IMR-90 (cell line): ENCODE data around the gene ZNF397. TPM values are rescaled to one million over a fixed set of nuclear protein-coding genes. Genes with fewer than 3 reads are reported as not detected.

Experiments
- ATAC-seq: fragments of 200-7000 bp; cut with Tn5 transposase; 2 replicates; pipeline ENCODE4 v1.9.1; 2020; ENCODE audit warnings: low read depth, mild to moderate bottlenecking, moderate library complexity
- BruUV-seq: library from RNA; stranded (reverse); fragments of 400-500 nt; replicated peaks from 2 replicates; lab custom pipeline; 2021; lab: Mats Ljungman, UMichigan
- CTCF ChIA-PET: fragments of 300-600 bp; formaldehyde crosslinking; extraction: SDS; loops from one replicate; lab custom pipeline; 2021; ENCODE audit warnings: antibody characterized with exemption; lab: Yijun Ruan, JAX
- POLR2A ChIA-PET: fragments of 300-600 bp; sonication (Branson Sonifier 250); formaldehyde crosslinking; loops from one replicate; lab custom pipeline; 2022; ENCODE audit warnings: antibody characterized with exemption; ENCODE audit not compliant: unreplicated experiment; lab: Charles Lee
- DNase-seq: peaks from one replicate; pipeline ENCODE4 v3.0.0; 2013
- H2AFZ ChIP-seq: replicated peaks from 2 replicates; pipeline ENCODE3; 2013; ENCODE audit warnings: low read length, mild to moderate bottlenecking; ENCODE audit not compliant: poor library complexity
- H2AK5ac ChIP-seq: 2 replicates; pipeline ENCODE4 v1.6.1; 2013; ENCODE audit warnings: low read depth, low read length, inconsistent platforms
- H2AK9ac ChIP-seq: replicated peaks from 2 replicates; pipeline ENCODE3; 2013; ENCODE audit warnings: mild to moderate bottlenecking, low read depth, low read length, moderate library complexity; ENCODE audit not compliant: poor library complexity
- H2BK120ac ChIP-seq: 2 replicates; pipeline ENCODE4 v1.6.1; 2013; ENCODE audit warnings: low read depth, low read length, inconsistent platforms
- H2BK15ac ChIP-seq: 3 replicates; pipeline ENCODE4 v1.6.1; 2013; ENCODE audit warnings: low read depth, low read length, inconsistent platforms
- H2BK20ac ChIP-seq: 2 replicates; pipeline ENCODE4 v1.6.1; 2013; ENCODE audit warnings: low read depth, mild to moderate bottlenecking, inconsistent platforms, low read length, moderate library complexity
- H2BK5ac ChIP-seq: 2 replicates; pipeline ENCODE4 v1.6.1; 2013; ENCODE audit warnings: mild to moderate bottlenecking, low read depth, low read length, inconsistent platforms; ENCODE audit not compliant: poor library complexity, severe bottlenecking
- H3K14ac ChIP-seq: replicated peaks from 2 replicates; pipeline ENCODE4 v1.6.1; 2013; ENCODE audit warnings: low read depth, low read length, inconsistent platforms
- H3K18ac ChIP-seq: 2 replicates; pipeline ENCODE4 v1.6.1; 2013; ENCODE audit warnings: low read depth, low read length, control low read depth
- H3K23ac ChIP-seq: 2 replicates; pipeline ENCODE4 v1.6.1; 2013; ENCODE audit warnings: low read depth, low read length, inconsistent platforms
- H3K27ac ChIP-seq: 2 replicates; pipeline ENCODE4 v1.5.1; 2013; ENCODE audit warnings: mild to moderate bottlenecking, control low read depth, low read length; ENCODE audit not compliant: insufficient read depth
- H3K27me3 ChIP-seq: 2 replicates; pipeline ENCODE4 v1.6.1; 2013; ENCODE audit warnings: low read length; ENCODE audit not compliant: control insufficient read depth, insufficient read depth
- H3K36me3 ChIP-seq: 2 replicates; pipeline ENCODE4 v1.6.1; 2013; ENCODE audit warnings: low read length, mixed read lengths; ENCODE audit not compliant: control insufficient read depth, insufficient read depth
- H3K4ac ChIP-seq: 2 replicates; pipeline ENCODE4 v1.6.1; 2013; ENCODE audit warnings: low read depth, low read length, inconsistent platforms
- H3K4me1 ChIP-seq: 2 replicates; pipeline ENCODE4 v1.6.1; 2013; ENCODE audit warnings: low read length, mixed read lengths; ENCODE audit not compliant: control insufficient read depth, insufficient read depth
- H3K4me2 ChIP-seq: 2 replicates; pipeline ENCODE4 v1.6.1; 2013; ENCODE audit warnings: low read depth, mild to moderate bottlenecking, control low read depth, low read length, moderate library complexity
- H3K4me3 ChIP-seq: 2 replicates; pipeline ENCODE4 v1.5.1; 2013; ENCODE audit warnings: low read depth, mild to moderate bottlenecking, control low read depth, low read length, moderate library complexity; ENCODE audit not compliant: insufficient read depth
- H3K56ac ChIP-seq: 2 replicates; pipeline ENCODE4 v1.6.1; 2013; ENCODE audit warnings: low read length, inconsistent platforms; ENCODE audit not compliant: insufficient read depth; ENCODE audit errors: extremely low read depth
- H3K79me1 ChIP-seq, 2 experiments: 2 replicates each; pipeline ENCODE4 v1.6.1; 2013; ENCODE audit warnings: low read length in 2 of 2, inconsistent platforms in 1 of 2, low read depth in 1 of 2
- H3K9ac ChIP-seq: 2 replicates; pipeline ENCODE4 v1.6.1; 2013; ENCODE audit warnings: low read depth, low read length, control low read depth
- H3K9me1 ChIP-seq: 2 replicates; pipeline ENCODE4 v1.6.1; 2013; ENCODE audit warnings: low read length, inconsistent platforms; ENCODE audit not compliant: insufficient read depth
- H3K9me3 ChIP-seq: 2 replicates; pipeline ENCODE4 v1.6.1; 2013; ENCODE audit warnings: low read length; ENCODE audit not compliant: control insufficient read depth, insufficient read depth
- H4K20me1 ChIP-seq: 2 replicates; pipeline ENCODE4 v1.6.1; 2013; ENCODE audit warnings: low read length, inconsistent platforms; ENCODE audit not compliant: insufficient read depth
- H4K5ac ChIP-seq: 2 replicates; pipeline ENCODE4 v1.6.1; 2013; ENCODE audit warnings: mild to moderate bottlenecking, low read depth, low read length, control low read depth
- H4K8ac ChIP-seq, 2 experiments: 2 replicates each; pipeline ENCODE4 v1.6.1; 2013; ENCODE audit warnings: low read depth in 2 of 2, low read length in 2 of 2, control low read depth in 1 of 2, inconsistent platforms in 1 of 2
- H4K91ac ChIP-seq: 2 replicates; pipeline ENCODE4 v1.6.1; 2013; ENCODE audit warnings: low read depth, low read length, inconsistent platforms; ENCODE audit not compliant: insufficient read depth
- BHLHE40 ChIP-seq: fragments of 150-350 bp; IDR thresholded peaks from 2 replicates; pipeline ENCODE4 v1.6.1; 2016; ENCODE audit warnings: mild to moderate bottlenecking, low read depth, low read length
- CEBPB ChIP-seq: IDR thresholded peaks from 2 replicates; pipeline ENCODE4 v1.6.1; 2012; ENCODE audit warnings: low read depth, low read length, improper control_type of control experiment
- FOS ChIP-seq: fragments of 150-350 bp; IDR thresholded peaks from 2 replicates; pipeline ENCODE4 v1.6.1; 2016; ENCODE audit warnings: low read depth, low read length
- MAFK ChIP-seq: IDR thresholded peaks from 2 replicates; pipeline ENCODE4 v1.6.1; 2012; ENCODE audit warnings: low read depth, low read length, improper control_type of control experiment
- MAZ ChIP-seq: IDR thresholded peaks from 2 replicates; pipeline ENCODE4 v1.6.1; 2012; ENCODE audit warnings: low read depth, mild to moderate bottlenecking, low read length, improper control_type of control experiment, moderate library complexity, borderline replicate concordance
- NFE2L2 ChIP-seq: fragments of 150-350 bp; IDR thresholded peaks from 2 replicates; pipeline ENCODE4 v1.6.1; 2016; ENCODE audit warnings: low read depth, mild to moderate bottlenecking, low read length
- POLR2A ChIP-seq: IDR thresholded peaks from 2 replicates; pipeline ENCODE4 v1.6.1; 2012; ENCODE audit warnings: mild to moderate bottlenecking, low read depth, low read length
- RAD21 ChIP-seq: IDR thresholded peaks from 2 replicates; pipeline ENCODE4 v1.6.1; 2012; ENCODE audit warnings: low read length, improper control_type of control experiment
- RCOR1 ChIP-seq: IDR thresholded peaks from 2 replicates; pipeline ENCODE4 v1.6.1; 2012; ENCODE audit warnings: mild to moderate bottlenecking, low read length, improper control_type of control experiment; ENCODE audit not compliant: insufficient replicate concordance
- RFX5 ChIP-seq: IDR thresholded peaks from 2 replicates; pipeline ENCODE4 v1.8.0; 2012; ENCODE audit warnings: low read depth, mild to moderate bottlenecking, low read length, moderate library complexity
- SMC3 ChIP-seq: fragments of 150-350 bp; IDR thresholded peaks from 2 replicates; pipeline ENCODE4 v1.6.1; 2016; ENCODE audit warnings: low read depth, mild to moderate bottlenecking, antibody characterized with exemption, low read length, moderate library complexity
- WGBS, 2 experiments: methylation state at CpG; one replicate each; pipeline versions ENCODE4 v1.1.5 to v1.1.7; 2013; ENCODE audit warnings: missing lambda C conversion rate in 2 of 2; ENCODE audit not compliant: insufficient read length in 1 of 2; ENCODE audit errors: extremely low coverage in 2 of 2; 5-methylcytosine and 5-hydroxymethylcytosine counted together
- dilution Hi-C: fragments of 300-500 bp; cut with HindIII; formaldehyde crosslinking; loops from one replicate; pipeline ENCODE4 v1.14.3; 2018; ENCODE audit warnings: low sequenced_read_pairs; ENCODE audit not compliant: unreplicated experiment
- in situ Hi-C: fragments of 300-500 bp; cut with MboI; formaldehyde crosslinking; loops from 3 replicates; pipeline ENCODE4 v1.14.3; 2019; ENCODE audit warnings: low sequenced_read_pairs, inconsistent platforms, mixed read lengths
- intact Hi-C: fragments of 100-400 bp; cut with micrococcal nuclease; formaldehyde crosslinking; loops from 2 replicates; pipeline ENCODE4 v1.10.0; 2022
- polyA plus RNA-seq, 3 experiments: library from polyadenylated mRNA; depleted of rRNA; stranded (reverse); fragments of >200 nt; gene quantifications; 2 replicates each; pipeline ENCODE4 v1.2.3, GENCODE V29; 2012; ENCODE audit warnings: low replicate concordance in 1 of 3
- total RNA-seq: library from RNA; depleted of rRNA; stranded (reverse); fragments of >200 nt; gene quantifications from 2 replicates; pipeline ENCODE4 v1.2.3, GENCODE V29; 2012
- TF ChIP-seq, protein P1 (sequence below): fragments of 150-350 bp; IDR thresholded peaks from 2 replicates; pipeline ENCODE4 v1.6.1; 2016; ENCODE audit warnings: low read depth, mild to moderate bottlenecking, low read length, moderate library complexity, borderline replicate concordance
- TF ChIP-seq, protein P2 (sequence below): conservative IDR thresholded peaks from 2 replicates; pipeline ENCODE4 v1.5.1; 2012; ENCODE audit warnings: mild to moderate bottlenecking, low read depth, low read length, improper control_type of control experiment
- TF ChIP-seq, protein P3 (sequence below): fragments of 150-350 bp; IDR thresholded peaks from 2 replicates; pipeline ENCODE4 v1.6.1; 2017; ENCODE audit warnings: mild to moderate bottlenecking, antibody characterized with exemption, low read length, low read depth

The ZNF397 gene
- total and polyA plus RNA-seq, 2 of the 4 experiments (the other 2 are of a cell fraction): 5.5 to 9.9 TPM

DNA sequence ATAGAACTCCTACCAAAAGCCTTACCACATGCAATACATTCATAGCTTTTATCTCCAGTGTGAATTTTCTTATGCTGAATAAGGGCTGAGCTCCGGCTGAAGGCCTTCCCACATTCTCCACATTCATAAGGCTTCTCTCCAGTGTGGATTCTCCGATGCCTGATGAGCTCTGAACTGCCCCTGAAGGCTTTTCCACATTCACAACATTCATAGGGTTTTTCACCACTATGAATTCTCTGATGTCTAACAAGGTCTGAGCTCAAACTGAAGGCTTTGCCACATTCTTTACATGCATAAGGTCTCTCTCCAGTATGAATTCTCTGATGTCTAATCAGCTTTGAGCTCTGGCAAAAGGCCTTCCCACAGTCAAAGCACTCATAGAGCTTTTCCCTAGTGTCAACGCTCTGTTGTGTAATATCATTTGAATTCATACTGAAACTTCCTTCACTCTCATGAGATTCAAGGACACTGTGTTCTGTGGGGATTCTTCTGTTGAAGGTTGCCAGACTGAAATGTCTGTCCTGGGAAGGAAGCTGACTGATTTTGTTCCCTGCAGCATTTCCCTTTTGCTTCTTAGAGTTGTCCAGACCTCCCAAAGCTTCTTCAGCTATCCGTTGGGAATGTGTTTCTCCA, 12.9 kb downstream of the ZNF397 start:
- Histone ChIP-seq H3K9me3 (peaks cover 32% of the 10 kb centered on the region), H3K4me1 (no peaks in the 10 kb centered on the region), H3K4me3 (no peak overlapping the region), H2BK120ac (no peak overlapping the region), H3K27ac (no peak overlapping the region), H3K9me1 (no peaks in the 10 kb centered on the region), H3K4ac (no peak overlapping the region), H3K9ac (no peak overlapping the region), H3K79me1 (no peaks in the 10 kb centered on the region; a peak in 1 of 4 replicates), H2BK15ac (no peak overlapping the region), H2AFZ (no peak overlapping the region), H3K14ac (no peak overlapping the region), H2BK20ac (no peak overlapping the region), H4K91ac (no peak overlapping the region), H4K20me1 (no peaks in the 10 kb centered on the region), H2AK9ac (no peak overlapping the region), H3K56ac (no peak overlapping the region), H4K5ac (no peak overlapping the region), H2BK5ac (no peak overlapping the region), H2AK5ac (no peak overlapping the region), H4K8ac (no peak overlapping the region), H3K23ac (no peak overlapping the region), H3K36me3 (peaks cover 30% of the 10 kb centered on the region), H3K27me3 (no peaks in the 10 kb centered on the region), H3K18ac (no peak overlapping the region), H3K4me2 (no peak overlapping the region)
- intact Hi-C loops (no loop called here), in situ Hi-C loops (no loop called here), dilution Hi-C loops (no loop called here)
- TF ChIP-seq RAD21 (no peak), RFX5 (no peak), NFE2L2 (no peak), RCOR1 (no peak), BHLHE40 (no peak), CEBPB (no peak), FOS (no peak), POLR2A (no peak), MAZ (no peak), SMC3 (no peak), MAFK (no peak)
- TF ChIP-seq, protein P1, sequence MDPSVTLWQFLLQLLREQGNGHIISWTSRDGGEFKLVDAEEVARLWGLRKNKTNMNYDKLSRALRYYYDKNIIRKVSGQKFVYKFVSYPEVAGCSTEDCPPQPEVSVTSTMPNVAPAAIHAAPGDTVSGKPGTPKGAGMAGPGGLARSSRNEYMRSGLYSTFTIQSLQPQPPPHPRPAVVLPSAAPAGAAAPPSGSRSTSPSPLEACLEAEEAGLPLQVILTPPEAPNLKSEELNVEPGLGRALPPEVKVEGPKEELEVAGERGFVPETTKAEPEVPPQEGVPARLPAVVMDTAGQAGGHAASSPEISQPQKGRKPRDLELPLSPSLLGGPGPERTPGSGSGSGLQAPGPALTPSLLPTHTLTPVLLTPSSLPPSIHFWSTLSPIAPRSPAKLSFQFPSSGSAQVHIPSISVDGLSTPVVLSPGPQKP: no peak
- TF ChIP-seq, protein P2, sequence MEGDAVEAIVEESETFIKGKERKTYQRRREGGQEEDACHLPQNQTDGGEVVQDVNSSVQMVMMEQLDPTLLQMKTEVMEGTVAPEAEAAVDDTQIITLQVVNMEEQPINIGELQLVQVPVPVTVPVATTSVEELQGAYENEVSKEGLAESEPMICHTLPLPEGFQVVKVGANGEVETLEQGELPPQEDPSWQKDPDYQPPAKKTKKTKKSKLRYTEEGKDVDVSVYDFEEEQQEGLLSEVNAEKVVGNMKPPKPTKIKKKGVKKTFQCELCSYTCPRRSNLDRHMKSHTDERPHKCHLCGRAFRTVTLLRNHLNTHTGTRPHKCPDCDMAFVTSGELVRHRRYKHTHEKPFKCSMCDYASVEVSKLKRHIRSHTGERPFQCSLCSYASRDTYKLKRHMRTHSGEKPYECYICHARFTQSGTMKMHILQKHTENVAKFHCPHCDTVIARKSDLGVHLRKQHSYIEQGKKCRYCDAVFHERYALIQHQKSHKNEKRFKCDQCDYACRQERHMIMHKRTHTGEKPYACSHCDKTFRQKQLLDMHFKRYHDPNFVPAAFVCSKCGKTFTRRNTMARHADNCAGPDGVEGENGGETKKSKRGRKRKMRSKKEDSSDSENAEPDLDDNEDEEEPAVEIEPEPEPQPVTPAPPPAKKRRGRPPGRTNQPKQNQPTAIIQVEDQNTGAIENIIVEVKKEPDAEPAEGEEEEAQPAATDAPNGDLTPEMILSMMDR: no peak
- TF ChIP-seq, protein P3, sequence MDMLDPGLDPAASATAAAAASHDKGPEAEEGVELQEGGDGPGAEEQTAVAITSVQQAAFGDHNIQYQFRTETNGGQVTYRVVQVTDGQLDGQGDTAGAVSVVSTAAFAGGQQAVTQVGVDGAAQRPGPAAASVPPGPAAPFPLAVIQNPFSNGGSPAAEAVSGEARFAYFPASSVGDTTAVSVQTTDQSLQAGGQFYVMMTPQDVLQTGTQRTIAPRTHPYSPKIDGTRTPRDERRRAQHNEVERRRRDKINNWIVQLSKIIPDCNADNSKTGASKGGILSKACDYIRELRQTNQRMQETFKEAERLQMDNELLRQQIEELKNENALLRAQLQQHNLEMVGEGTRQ: no peak
- 50% methylated on average over 1 of the region's 4 CpGs; no CpG with 5 or more reads in 1 of the 2 experiments for WGBS, 2 experiments
- DNase-seq: no peak
- CTCF ChIA-PET: no interaction called here
- no peak for ATAC-seq
- POLR2A ChIA-PET: no interaction called here
- no TSS peak for BruUV-seq
